ENCODE data around the gene ANO3. TPM values are rescaled to one million over a fixed set of nuclear protein-coding genes. Genes with fewer than 3 reads are reported as not detected.
"Not testable (repeated sequence)": the region's sequence is repeated elsewhere in the genome, so short reads cannot be mapped to it uniquely, and the experiment has no call there.

Gene ANO3
- total RNA-seq (2014; rRNA removed; shearing (Covaris generic)), result not detected in 2 replicates

GRCh38 chr11:26331911-26332571, at the start of gene ANO3:
TSS of gene ANO3 (plus strand) at chr11:26332130. CDS start at chr11:26332276, 146 bp downstream.
- Histone ChIP-seq H3K4me1 (replicated peaks) (no peaks in the 10 kb centered on the region), H3K27ac (no peak within 1 kb of the TSS), H3K4me3 (no peak within 1 kb of the TSS), H3K27me3 (replicated peaks) (peaks cover 23% of the 10 kb centered on the region), H3K9me3 (replicated peaks) (no peaks in the 10 kb centered on the region), H3K36me3 (no peaks in the 10 kb centered on the region)
- DNase-seq (ENCODE audit: low read depth in 1 of 2, low spot score in 2 of 2), result peak; percentile 31 to 67

GRCh38 chr11:26283852-26284408, 48.0 kb upstream of the ANO3 start:
- no peak for DNase-seq (ENCODE audit: low read depth in 1 of 2, low spot score in 2 of 2)
- Histone ChIP-seq H3K4me3 (no peak overlapping the region), H3K27me3 (replicated peaks) (0 out of 2 replicates have a peak, but pooled peaks cover 3% of the 10 kb centered on the region), H3K4me1 (replicated peaks) (no peaks in the 10 kb centered on the region), H3K9me3 (replicated peaks) (no peaks in the 10 kb centered on the region), H3K27ac (no peak overlapping the region), H3K36me3 (no peaks in the 10 kb centered on the region)

GRCh38 chr11:26285608-26286007, 46.3 kb upstream of the ANO3 start:
- Histone ChIP-seq H3K4me3 (no peak overlapping the region), H3K9me3 (replicated peaks) (no peaks in the 10 kb centered on the region), H3K27ac (no peak overlapping the region), H3K36me3 (no peaks in the 10 kb centered on the region), H3K27me3 (replicated peaks) (0 out of 2 replicates have a peak, but pooled peaks cover 3% of the 10 kb centered on the region), H3K4me1 (replicated peaks) (no peaks in the 10 kb centered on the region)
- no peak for DNase-seq (ENCODE audit: low read depth in 1 of 2, low spot score in 2 of 2)

- Histone ChIP-seq H3K4me3 (no peak overlapping the region), H3K4me1 (replicated peaks) (no peaks in the 10 kb centered on the region), H3K27me3 (replicated peaks) (0 out of 2 replicates have a peak, but pooled peaks cover 3% of the 10 kb centered on the region), H3K36me3 (no peaks in the 10 kb centered on the region), H3K27ac (no peak overlapping the region), H3K9me3 (replicated peaks) (no peaks in the 10 kb centered on the region)
- DNase-seq (ENCODE audit: low read depth in 1 of 2, low spot score in 2 of 2), result peak in 1 of 2 experiments; percentile 6
Observed at GRCh38 chr11:26286472-26287066, 45.4 kb upstream of the ANO3 start.

- Histone ChIP-seq H3K27ac (no peak overlapping the region), H3K4me1 (replicated peaks) (no peaks in the 10 kb centered on the region)
- DNase-seq (ENCODE audit: low read depth in 1 of 2, low spot score in 2 of 2), result no peak
Observed at GRCh38 chr11:26287067-26287518, 44.8 kb upstream of the ANO3 start.

GRCh38 chr11:26297189-26297975, 34.5 kb upstream of the ANO3 start:
- no peaks in the 10 kb centered on the region for H3K36me3 ChIP-seq
- no peaks in the 10 kb centered on the region for H3K4me1 ChIP-seq (replicated peaks)
- H3K4me3 ChIP-seq, result no peak overlapping the region
- no peaks in the 10 kb centered on the region for H3K9me3 ChIP-seq (replicated peaks)
- no peaks in the 10 kb centered on the region for H3K27me3 ChIP-seq (replicated peaks)
- DNase-seq (ENCODE audit: low read depth in 1 of 2, low spot score in 2 of 2), result peak in 1 of 2 experiments; percentile 8
- H3K27ac ChIP-seq, result no peak overlapping the region

More at GRCh38 chr11:26287067-26287518, 44.8 kb upstream of the ANO3 start:
- Histone ChIP-seq H3K9me3 (replicated peaks) (no peaks in the 10 kb centered on the region), H3K4me3 (no peak overlapping the region), H3K27me3 (replicated peaks) (0 out of 2 replicates have a peak, but pooled peaks cover 3% of the 10 kb centered on the region), H3K36me3 (no peaks in the 10 kb centered on the region)

GRCh38 chr11:26316372-26316771, 15.6 kb upstream of the ANO3 start:
- not testable (repeated sequence) for H3K9me3 ChIP-seq (replicated peaks); DNase-seq (ENCODE audit: low read depth in 1 of 2, low spot score in 2 of 2); H3K27me3 ChIP-seq (replicated peaks); H3K36me3 ChIP-seq; H3K4me1 ChIP-seq (replicated peaks); H3K4me3 ChIP-seq; H3K27ac ChIP-seq

- no peaks in the 10 kb centered on the region for H3K27me3 ChIP-seq (replicated peaks)
- no peak overlapping the region for H3K4me3 ChIP-seq
- DNase-seq (ENCODE audit: low read depth in 1 of 2, low spot score in 2 of 2), result no peak
- H3K9me3 ChIP-seq (replicated peaks), result no peaks in the 10 kb centered on the region
- H3K27ac ChIP-seq, result no peak overlapping the region
- no peaks in the 10 kb centered on the region for H3K36me3 ChIP-seq
- no peaks in the 10 kb centered on the region for H3K4me1 ChIP-seq (replicated peaks)
Observed at GRCh38 chr11:26319906-26320305, 12.0 kb upstream of the ANO3 start.

- H3K36me3 ChIP-seq, result no peaks in the 10 kb centered on the region
- no peak overlapping the region for H3K4me3 ChIP-seq
- no peak overlapping the region for H3K27ac ChIP-seq
- H3K27me3 ChIP-seq (replicated peaks), result no peaks in the 10 kb centered on the region
- no peaks in the 10 kb centered on the region for H3K4me1 ChIP-seq (replicated peaks)
- no peaks in the 10 kb centered on the region for H3K9me3 ChIP-seq (replicated peaks)
- no peak for DNase-seq (ENCODE audit: low read depth in 1 of 2, low spot score in 2 of 2)
Observed at GRCh38 chr11:26321516-26321915, 10.4 kb upstream of the ANO3 start.

GRCh38 chr11:26322335-26323067, 9.4 kb upstream of the ANO3 start:
- no peaks in the 10 kb centered on the region for H3K27me3 ChIP-seq (replicated peaks)
- no peak overlapping the region for H3K27ac ChIP-seq
- no peaks in the 10 kb centered on the region for H3K36me3 ChIP-seq
- H3K9me3 ChIP-seq (replicated peaks), result no peaks in the 10 kb centered on the region
- DNase-seq (ENCODE audit: low read depth in 1 of 2, low spot score in 2 of 2), result no peak
- H3K4me3 ChIP-seq, result no peak overlapping the region
- no peaks in the 10 kb centered on the region for H3K4me1 ChIP-seq (replicated peaks)

GRCh38 chr11:26323837-26324236, 8.1 kb upstream of the ANO3 start:
- DNase-seq (ENCODE audit: low read depth in 1 of 2, low spot score in 2 of 2), result no peak
- H3K9me3 ChIP-seq (replicated peaks), result no peaks in the 10 kb centered on the region
- no peak overlapping the region for H3K27ac ChIP-seq
- H3K4me1 ChIP-seq (replicated peaks), result no peaks in the 10 kb centered on the region
- no peaks in the 10 kb centered on the region for H3K27me3 ChIP-seq (replicated peaks)
- no peak overlapping the region for H3K4me3 ChIP-seq
- H3K36me3 ChIP-seq, result no peaks in the 10 kb centered on the region

- no peak overlapping the region for H3K4me3 ChIP-seq
- no peak for DNase-seq (ENCODE audit: low read depth in 1 of 2, low spot score in 2 of 2)
- H3K9me3 ChIP-seq (replicated peaks), result no peaks in the 10 kb centered on the region
- no peak overlapping the region for H3K27ac ChIP-seq
- no peaks in the 10 kb centered on the region for H3K4me1 ChIP-seq (replicated peaks)
- no peaks in the 10 kb centered on the region for H3K36me3 ChIP-seq
- no peaks in the 10 kb centered on the region for H3K27me3 ChIP-seq (replicated peaks)
Observed at GRCh38 chr11:26324270-26324669, 7.7 kb upstream of the ANO3 start.

GRCh38 chr11:26326793-26327400, 5.0 kb upstream of the ANO3 start:
- Histone ChIP-seq H3K9me3 (replicated peaks) (no peaks in the 10 kb centered on the region), H3K36me3 (no peaks in the 10 kb centered on the region), H3K4me3 (no peak overlapping the region), H3K4me1 (replicated peaks) (no peaks in the 10 kb centered on the region), H3K27me3 (replicated peaks) (peaks cover 6% of the 10 kb centered on the region), H3K27ac (no peak overlapping the region)
- DNase-seq (ENCODE audit: low read depth in 1 of 2, low spot score in 2 of 2), result no peak

Measured in SJSA1 (cell line).